Measurements from ENCODE around the gene KYAT1. TPM values are rescaled to one million over a fixed set of nuclear protein-coding genes. Genes with fewer than 3 reads are reported as not detected.

KYAT1 gene
- total RNA-seq, 3 donors from 2014 or later = 1.9 to 6.4 (median 2.9) TPM

GRCh38 chr9:128911529-128912035 is 29.8 kb upstream of the KYAT1 start:
- no peak for TF ChIP-seq CTCF (IDR thresholded peaks at IDR 0.05)
- H3K4me1 ChIP-seq (ENCODE audit: low read depth) = peaks cover 12% of the 10 kb centered on the region
- peak; percentile 27 for ATAC-seq

GRCh38 chr9:128910906-128911305 is 29.2 kb upstream of the KYAT1 start:
- no peak for TF ChIP-seq CTCF (IDR thresholded peaks at IDR 0.05)
- intact Hi-C loops (cut with DNase I, micrococcal nuclease) = no loop called here
- Histone ChIP-seq H3K4me1 (ENCODE audit: low read depth) (peaks cover 6% of the 10 kb centered on the region), H3K4me3 (no peak overlapping the region), H3K9me3 (no peaks in the 10 kb centered on the region), H3K36me3 (ENCODE audit: low read depth) (peaks cover 7% of the 10 kb centered on the region)
- DNase-seq = no peak
- no peak for ATAC-seq

More at GRCh38 chr9:128911529-128912035, 29.8 kb upstream of the KYAT1 start:
- Histone ChIP-seq H3K4me3 (no peak overlapping the region), H3K9me3 (no peaks in the 10 kb centered on the region), H3K36me3 (ENCODE audit: low read depth) (peaks cover 7% of the 10 kb centered on the region)
- intact Hi-C loops (cut with DNase I, micrococcal nuclease) = no loop called here
- DNase-seq = peak in 2 of 3 donors; percentile 19 to 39

- Histone ChIP-seq H3K4me3 (no peak overlapping the region), H3K36me3 (ENCODE audit: low read depth) (peaks cover 7% of the 10 kb centered on the region), H3K9me3 (no peaks in the 10 kb centered on the region), H3K4me1 (ENCODE audit: low read depth) (peaks cover 6% of the 10 kb centered on the region)
- intact Hi-C loops (cut with DNase I, micrococcal nuclease) = no loop called here
- no peak for ATAC-seq
- no peak for TF ChIP-seq CTCF (IDR thresholded peaks at IDR 0.05)
- DNase-seq = no peak
These were observed 28.1 kb upstream of the KYAT1 start for GRCh38 chr9:128909859-128910258.

- DNase-seq (no peak), ATAC-seq (no peak)
- TF ChIP-seq CTCF (IDR thresholded peaks at IDR 0.05) = no peak
- H3K4me3 ChIP-seq = no peak overlapping the region
- peaks cover 3% of the 10 kb centered on the region for H3K4me1 ChIP-seq (ENCODE audit: low read depth)
- H3K9me3 ChIP-seq = no peaks in the 10 kb centered on the region
- peaks cover 7% of the 10 kb centered on the region for H3K36me3 ChIP-seq (ENCODE audit: low read depth)
- intact Hi-C loops (cut with DNase I, micrococcal nuclease) = no loop called here
These were observed 26.6 kb upstream of the KYAT1 start for GRCh38 chr9:128908372-128908771.

- no peak for TF ChIP-seq CTCF (IDR thresholded peaks at IDR 0.05)
- H3K36me3 ChIP-seq (ENCODE audit: low read depth) = peaks cover 7% of the 10 kb centered on the region
These were observed 25.0 kb upstream of the KYAT1 start for GRCh38 chr9:128906741-128907140.

GRCh38 chr9:128905964-128906363 is 24.2 kb upstream of the KYAT1 start:
- H3K4me1 ChIP-seq (ENCODE audit: low read depth) = peaks cover 14% of the 10 kb centered on the region
- TF ChIP-seq CTCF (IDR thresholded peaks at IDR 0.05) = no peak
- H3K4me3 ChIP-seq = no peak overlapping the region
- DNase-seq = no peak
- H3K9me3 ChIP-seq = no peaks in the 10 kb centered on the region
- ATAC-seq = no peak
- intact Hi-C loops (cut with DNase I, micrococcal nuclease) = no loop called here
- H3K36me3 ChIP-seq (ENCODE audit: low read depth) = peaks cover 7% of the 10 kb centered on the region

More at GRCh38 chr9:128906741-128907140, 25.0 kb upstream of the KYAT1 start:
- Histone ChIP-seq H3K4me3 (no peak overlapping the region), H3K9me3 (no peaks in the 10 kb centered on the region), H3K4me1 (ENCODE audit: low read depth) (peaks cover 14% of the 10 kb centered on the region)
- intact Hi-C loops (cut with DNase I, micrococcal nuclease) = no loop called here
- ATAC-seq (no peak), DNase-seq (no peak)

All from mucosa of descending colon (tissue), 3 donors.